BJ (cell line): ENCODE data around the gene SERPINH1. TPM values are rescaled to one million over a fixed set of nuclear protein-coding genes. Genes with fewer than 3 reads are reported as not detected.

Experiments
- CTCF ChIA-PET: fragments of 350-600 bp; formaldehyde crosslinking; extraction: SDS; loops from one replicate; lab custom pipeline; 2021; ENCODE audit warnings: antibody characterized with exemption, inconsistent platforms; lab: Yijun Ruan, JAX
- POLR2A ChIA-PET: fragments of 300-600 bp; sonication (Branson Sonifier 250); formaldehyde crosslinking; extraction: SDS; loops from one replicate; lab custom pipeline; 2021; ENCODE audit warnings: antibody characterized with exemption; lab: Charles Lee
- DNase-seq: peaks from one replicate; pipeline ENCODE4 v3.0.0-alpha.2; 2011; ENCODE audit warnings: low read depth
- H3K27me3 ChIP-seq: 2 replicates; pipeline ENCODE4 v1.6.0; 2011; ENCODE audit warnings: low read length; ENCODE audit not compliant: control insufficient read depth, insufficient read depth
- H3K36me3 ChIP-seq: 2 replicates; pipeline ENCODE4 v1.5.1; 2011; ENCODE audit warnings: low read length; ENCODE audit not compliant: control insufficient read depth, insufficient read depth
- H3K4me3 ChIP-seq: 2 replicates; pipeline ENCODE4 v1.5.1; 2011; ENCODE audit warnings: low read depth, mild to moderate bottlenecking, control low read depth, low read length
- polyA plus RNA-seq: library from polyadenylated mRNA; depleted of rRNA; stranded (reverse); fragments of >200 nt; gene quantifications from 2 replicates; pipeline ENCODE4 v1.2.3, GENCODE V29; 2011
- TF ChIP-seq, protein P1 (sequence below): IDR thresholded peaks from 2 replicates; pipeline ENCODE4 v1.5.1; 2011; ENCODE audit warnings: low read depth, mild to moderate bottlenecking, control low read depth, inconsistent platforms, low read length, moderate library complexity; ENCODE audit not compliant: insufficient read depth

SERPINH1 gene
- polyA plus RNA-seq, 1 experiment: 1,604 TPM

- no peak overlapping the region for H3K4me3 ChIP-seq
- no peak for DNase-seq
- H3K36me3 ChIP-seq: peaks cover 60% of the 10 kb centered on the region
- CTCF ChIA-PET: interaction anchor here (0.9 to 9.8 kb wide), 6 partner anchors 9 to 23 kb away, joined by 3 to 74 read pairs (median 10); no protein-coding TSS in a partner anchor
- TF ChIP-seq, protein P1, sequence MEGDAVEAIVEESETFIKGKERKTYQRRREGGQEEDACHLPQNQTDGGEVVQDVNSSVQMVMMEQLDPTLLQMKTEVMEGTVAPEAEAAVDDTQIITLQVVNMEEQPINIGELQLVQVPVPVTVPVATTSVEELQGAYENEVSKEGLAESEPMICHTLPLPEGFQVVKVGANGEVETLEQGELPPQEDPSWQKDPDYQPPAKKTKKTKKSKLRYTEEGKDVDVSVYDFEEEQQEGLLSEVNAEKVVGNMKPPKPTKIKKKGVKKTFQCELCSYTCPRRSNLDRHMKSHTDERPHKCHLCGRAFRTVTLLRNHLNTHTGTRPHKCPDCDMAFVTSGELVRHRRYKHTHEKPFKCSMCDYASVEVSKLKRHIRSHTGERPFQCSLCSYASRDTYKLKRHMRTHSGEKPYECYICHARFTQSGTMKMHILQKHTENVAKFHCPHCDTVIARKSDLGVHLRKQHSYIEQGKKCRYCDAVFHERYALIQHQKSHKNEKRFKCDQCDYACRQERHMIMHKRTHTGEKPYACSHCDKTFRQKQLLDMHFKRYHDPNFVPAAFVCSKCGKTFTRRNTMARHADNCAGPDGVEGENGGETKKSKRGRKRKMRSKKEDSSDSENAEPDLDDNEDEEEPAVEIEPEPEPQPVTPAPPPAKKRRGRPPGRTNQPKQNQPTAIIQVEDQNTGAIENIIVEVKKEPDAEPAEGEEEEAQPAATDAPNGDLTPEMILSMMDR: no peak
- POLR2A ChIA-PET: interaction anchor here (4.0 kb wide), 1 partner anchor 13 kb away, joined by 26 read pairs; no protein-coding TSS in a partner anchor
- H3K27me3 ChIP-seq: no peaks in the 10 kb centered on the region
Observed at GRCh38 chr11:75566763-75567279, 4.8 kb downstream of the SERPINH1 start.

GRCh38 chr11:75567971-75568370 lies 5.9 kb downstream of the SERPINH1 start:
- ChIA-PET POLR2A (no interaction called here), CTCF (interaction anchor here (1.1 to 9.8 kb wide), 5 partner anchors 8 to 138 kb away, joined by 3 to 74 read pairs (median 4); no protein-coding TSS in a partner anchor)
- DNase-seq: no peak
- Histone ChIP-seq H3K4me3 (no peak overlapping the region), H3K36me3 (peaks cover 71% of the 10 kb centered on the region), H3K27me3 (no peaks in the 10 kb centered on the region)
- TF ChIP-seq, protein P1: no peak

GRCh38 chr11:75568616-75569219 lies 6.7 kb downstream of the SERPINH1 start:
- Histone ChIP-seq H3K36me3 (peaks cover 75% of the 10 kb centered on the region), H3K27me3 (no peaks in the 10 kb centered on the region), H3K4me3 (no peak overlapping the region)
- ChIA-PET CTCF (interaction anchor here (0.6 to 9.8 kb wide), 6 partner anchors 7 to 299 kb away, joined by 3 to 74 read pairs (median 5); no protein-coding TSS in a partner anchor), POLR2A (no interaction called here)
- TF ChIP-seq, protein P1: no peak
- no peak for DNase-seq

DNA sequence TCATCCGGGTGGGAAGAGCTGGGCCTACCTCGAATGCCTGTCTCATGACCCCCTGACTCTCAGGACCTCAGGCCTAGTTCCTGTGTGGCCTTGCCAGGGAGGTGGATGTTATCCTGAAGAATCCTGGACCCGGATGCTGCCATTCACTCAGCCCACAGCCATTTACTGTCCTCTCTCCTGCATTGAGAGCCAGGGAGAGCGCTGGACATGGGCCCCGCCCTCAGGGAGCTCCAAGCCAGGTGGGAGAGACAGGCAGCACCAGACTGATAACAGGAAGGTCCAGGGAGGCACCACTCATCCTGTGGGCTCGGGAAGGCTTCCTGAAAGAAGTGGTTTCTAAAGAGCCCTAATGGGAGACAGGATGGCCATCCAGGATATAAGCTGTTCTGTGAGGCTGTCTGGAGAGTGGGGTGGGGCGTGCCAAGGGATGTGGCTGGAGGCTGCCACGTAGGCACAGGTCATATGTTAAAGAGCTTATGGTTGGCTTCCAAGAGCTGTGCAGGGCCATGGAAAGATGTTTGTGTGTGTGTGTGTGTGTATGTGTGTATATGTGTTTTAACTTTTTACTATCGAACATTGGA lies 8.6 kb downstream of the SERPINH1 start:
- ChIA-PET CTCF (interaction anchor here (0.6 to 3.9 kb wide), 7 partner anchors 11 to 141 kb away, joined by 3 to 15 read pairs (median 4); no protein-coding TSS in a partner anchor), POLR2A (no interaction called here)
- no peak for DNase-seq
- TF ChIP-seq, protein P1: no peak
- Histone ChIP-seq H3K36me3 (peaks cover 76% of the 10 kb centered on the region), H3K4me3 (no peak overlapping the region), H3K27me3 (no peaks in the 10 kb centered on the region)

DNA sequence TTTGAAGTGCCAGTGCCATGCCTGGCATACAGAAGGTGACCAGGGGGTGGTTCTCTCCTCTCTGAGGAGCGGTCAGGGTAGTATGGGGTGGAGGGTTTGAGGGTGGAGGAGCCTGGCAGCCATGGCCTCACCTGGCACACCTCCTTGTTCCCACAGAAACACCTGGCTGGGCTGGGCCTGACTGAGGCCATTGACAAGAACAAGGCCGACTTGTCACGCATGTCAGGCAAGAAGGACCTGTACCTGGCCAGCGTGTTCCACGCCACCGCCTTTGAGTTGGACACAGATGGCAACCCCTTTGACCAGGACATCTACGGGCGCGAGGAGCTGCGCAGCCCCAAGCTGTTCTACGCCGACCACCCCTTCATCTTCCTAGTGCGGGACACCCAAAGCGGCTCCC lies 9.6 kb downstream of the SERPINH1 start:
- Histone ChIP-seq H3K36me3 (peaks cover 67% of the 10 kb centered on the region), H3K27me3 (no peaks in the 10 kb centered on the region), H3K4me3 (no peak overlapping the region)
- POLR2A ChIA-PET: interaction anchor here (0.6 kb wide), 1 partner anchor 12 kb away, joined by 5 read pairs; no protein-coding TSS in a partner anchor
- DNase-seq: no peak
- CTCF ChIA-PET: interaction anchor here (0.9 to 1.9 kb wide), 6 partner anchors 10 to 135 kb away, joined by 3 to 7 read pairs (median 4); no protein-coding TSS in a partner anchor
- TF ChIP-seq, protein P1: no peak
